ENCODE data around the gene SPI1. TPM values are rescaled to one million over a fixed set of nuclear protein-coding genes. Genes with fewer than 3 reads are reported as not detected.

The SPI1 gene
- polyA plus RNA-seq, 2 of the 4 experiments (the other 2 are of a cell fraction), result 0.14 TPM; not detected in 1

DNA sequence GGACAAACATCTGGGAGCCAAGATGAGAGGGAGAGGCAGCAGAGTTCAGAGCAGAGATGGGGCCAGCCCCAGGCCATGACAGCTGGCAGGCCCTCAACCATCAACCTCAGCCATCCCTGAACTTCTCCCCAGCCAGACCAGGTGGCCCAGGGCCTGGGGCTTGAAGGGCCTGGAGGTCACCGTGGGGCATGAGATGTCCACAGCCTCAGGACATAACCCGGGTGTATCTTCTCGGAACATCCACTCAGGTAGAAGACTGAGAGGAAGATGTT lies 17.6 kb upstream of the SPI1 start (continued):
- TF ChIP-seq NFE2L2 (conservative IDR thresholded peaks at IDR 0.05; ENCODE audit: low read length) (no peak), ZFP36 (IDR thresholded peaks at IDR 0.05; ENCODE audit: borderline replicate concordance, partially characterized antibody) (no peak)
- TF ChIP-seq, protein P1, sequence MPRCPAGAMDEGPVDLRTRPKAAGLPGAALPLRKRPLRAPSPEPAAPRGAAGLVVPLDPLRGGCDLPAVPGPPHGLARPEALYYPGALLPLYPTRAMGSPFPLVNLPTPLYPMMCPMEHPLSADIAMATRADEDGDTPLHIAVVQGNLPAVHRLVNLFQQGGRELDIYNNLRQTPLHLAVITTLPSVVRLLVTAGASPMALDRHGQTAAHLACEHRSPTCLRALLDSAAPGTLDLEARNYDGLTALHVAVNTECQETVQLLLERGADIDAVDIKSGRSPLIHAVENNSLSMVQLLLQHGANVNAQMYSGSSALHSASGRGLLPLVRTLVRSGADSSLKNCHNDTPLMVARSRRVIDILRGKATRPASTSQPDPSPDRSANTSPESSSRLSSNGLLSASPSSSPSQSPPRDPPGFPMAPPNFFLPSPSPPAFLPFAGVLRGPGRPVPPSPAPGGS (IDR thresholded peaks at IDR 0.05), result no peak
- TF ChIP-seq, protein P2, sequence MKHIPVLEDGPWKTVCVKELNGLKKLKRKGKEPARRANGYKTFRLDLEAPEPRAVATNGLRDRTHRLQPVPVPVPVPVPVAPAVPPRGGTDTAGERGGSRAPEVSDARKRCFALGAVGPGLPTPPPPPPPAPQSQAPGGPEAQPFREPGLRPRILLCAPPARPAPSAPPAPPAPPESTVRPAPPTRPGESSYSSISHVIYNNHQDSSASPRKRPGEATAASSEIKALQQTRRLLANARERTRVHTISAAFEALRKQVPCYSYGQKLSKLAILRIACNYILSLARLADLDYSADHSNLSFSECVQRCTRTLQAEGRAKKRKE (CRISPR knock-in tag; IDR thresholded peaks at IDR 0.05; ENCODE audit: low read depth), result no peak

DNA sequence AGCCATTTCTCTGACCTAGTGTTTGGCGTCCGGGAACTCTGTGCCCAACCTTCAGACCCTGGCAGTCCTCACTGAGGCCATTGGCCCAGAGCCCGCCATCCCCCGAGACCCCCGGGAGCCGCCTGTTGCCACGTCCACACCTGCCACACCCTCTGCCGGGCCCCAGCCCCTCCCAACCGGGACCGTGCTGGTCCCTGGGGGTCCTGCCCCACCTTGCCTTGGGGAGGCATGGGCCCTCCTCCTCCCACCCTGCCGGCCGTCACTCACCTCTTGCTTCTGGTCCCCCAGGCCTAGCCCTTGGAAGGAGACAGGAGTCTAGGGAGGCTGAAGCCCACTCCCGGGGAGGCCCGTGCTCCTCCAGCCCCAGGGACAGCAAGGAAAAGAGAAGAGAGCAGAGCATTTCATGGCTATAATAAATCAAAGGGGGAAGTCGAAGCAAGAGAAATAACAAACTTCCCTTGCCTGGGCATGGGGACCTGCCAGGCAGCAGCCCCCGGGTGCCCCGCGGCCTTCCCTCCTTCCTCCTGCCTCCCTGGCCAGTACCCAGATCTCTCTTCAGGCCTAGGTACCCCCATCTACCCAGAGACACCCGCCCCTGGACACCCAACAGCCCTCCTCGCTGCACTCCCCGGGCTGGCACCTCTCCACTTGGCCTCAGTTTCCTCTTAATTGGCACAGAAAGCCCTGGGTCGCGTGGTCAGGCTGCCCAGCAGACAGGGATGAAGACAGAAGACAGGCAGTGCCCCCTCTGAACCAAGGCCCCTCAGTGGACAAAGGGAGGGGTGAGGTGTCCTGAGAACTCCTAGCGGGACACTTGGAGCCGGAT lies 17.1 kb upstream of the SPI1 start:
- no peak for DNase-seq (ENCODE audit: low read depth in 1 of 2, low spot score in 1 of 2)
- WGBS (ENCODE audit: missing lambda C conversion rate), result 89% methylated on average over 15 of the region's 25 CpGs

DNA sequence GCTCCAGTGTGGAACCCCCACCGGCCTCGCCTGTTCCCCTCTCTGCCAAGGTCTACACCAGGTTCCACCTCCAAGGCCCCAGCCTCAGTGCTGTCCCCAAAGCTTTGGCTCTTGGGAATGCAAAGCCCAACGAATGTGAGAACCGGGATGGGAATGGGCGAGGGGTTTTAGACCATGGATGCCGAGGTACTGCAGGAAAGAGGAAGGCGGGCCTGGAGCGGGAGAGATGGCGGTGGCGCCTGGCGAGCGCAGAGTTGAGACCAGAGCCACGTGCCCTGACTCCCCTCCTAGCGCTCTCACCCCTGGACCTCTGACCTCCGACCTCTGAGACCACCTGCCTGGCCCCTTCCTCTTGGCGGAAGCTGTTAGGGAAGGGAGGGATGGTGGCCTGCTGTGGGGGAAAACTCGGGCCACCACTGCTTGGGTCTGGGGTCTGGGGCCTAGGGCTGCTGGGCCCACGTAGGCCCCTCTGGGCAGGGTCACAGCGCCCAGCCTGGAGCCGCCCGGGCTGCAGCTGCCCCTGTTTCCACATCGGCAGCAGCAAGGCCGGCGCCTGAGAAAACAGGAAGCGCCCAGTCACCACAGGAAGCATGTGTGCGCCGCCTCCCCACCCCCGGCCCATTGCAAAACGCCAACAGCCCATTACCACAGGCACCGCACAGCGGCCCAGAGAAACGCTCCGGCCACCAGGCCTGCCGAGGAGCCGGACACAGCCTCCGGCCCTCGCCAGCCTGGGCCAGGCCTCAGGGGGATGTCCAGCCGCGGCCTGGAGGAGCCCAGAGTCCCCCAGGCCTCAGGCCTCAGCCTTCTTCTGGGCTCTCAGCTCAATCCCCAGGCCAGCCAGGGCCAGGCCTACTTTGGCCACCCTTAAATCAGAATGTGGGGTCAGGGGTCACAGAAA lies 16.2 kb upstream of the SPI1 start:
- ChIA-PET POLR2A (no interaction called here), CTCF (interaction anchor here (1.8 to 10.2 kb wide), 4 partner anchors 16 to 60 kb away, joined by 5 to 133 read pairs (median 10); partner anchors contain the start of gene SPI1)
- peak overlapping the region in 1 of 2 experiments; percentile 22; a peak in 1 of 6 replicates for H3K27ac ChIP-seq
- no peak for DNase-seq (ENCODE audit: low read depth in 1 of 2, low spot score in 1 of 2)
- no peak for FAIRE-seq
- no peaks in the 10 kb centered on the region for H3K4me1 ChIP-seq
- ATAC-seq, result no peak
- WGBS (ENCODE audit: missing lambda C conversion rate), result 88% methylated on average over 24 of the region's 39 CpGs
- no peaks in the 10 kb centered on the region for H3K9me3 ChIP-seq
- no peak overlapping the region for H3K4me2 ChIP-seq
- H3K4me3 ChIP-seq, result no peak overlapping the region
- TF ChIP-seq MYC (IDR thresholded peaks at IDR 0.05; ENCODE audit: borderline replicate concordance, low read length) (no peak), NFE2L2 (conservative IDR thresholded peaks at IDR 0.05; ENCODE audit: low read length) (no peak), CBX2 (IDR thresholded peaks at IDR 0.05; ENCODE audit: borderline replicate concordance, low read depth) (no peak), NPAS2 (CRISPR knock-in tag; IDR thresholded peaks at IDR 0.05; ENCODE audit: borderline replicate concordance) (no peak), POLR2A (IDR thresholded peaks at IDR 0.05; ENCODE audit: low read length) (no peak), KDM1A (IDR thresholded peaks at IDR 0.05; ENCODE audit: low read depth) (no peak), JUNB (IDR thresholded peaks at IDR 0.05) (no peak)
- TF ChIP-seq, protein P3, sequence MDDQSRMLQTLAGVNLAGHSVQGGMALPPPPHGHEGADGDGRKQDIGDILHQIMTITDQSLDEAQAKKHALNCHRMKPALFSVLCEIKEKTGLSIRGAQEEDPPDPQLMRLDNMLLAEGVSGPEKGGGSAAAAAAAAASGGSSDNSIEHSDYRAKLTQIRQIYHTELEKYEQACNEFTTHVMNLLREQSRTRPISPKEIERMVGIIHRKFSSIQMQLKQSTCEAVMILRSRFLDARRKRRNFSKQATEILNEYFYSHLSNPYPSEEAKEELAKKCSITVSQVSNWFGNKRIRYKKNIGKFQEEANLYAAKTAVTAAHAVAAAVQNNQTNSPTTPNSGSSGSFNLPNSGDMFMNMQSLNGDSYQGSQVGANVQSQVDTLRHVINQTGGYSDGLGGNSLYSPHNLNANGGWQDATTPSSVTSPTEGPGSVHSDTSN (IDR thresholded peaks at IDR 0.05), result no peak
- TF ChIP-seq, protein P4, sequence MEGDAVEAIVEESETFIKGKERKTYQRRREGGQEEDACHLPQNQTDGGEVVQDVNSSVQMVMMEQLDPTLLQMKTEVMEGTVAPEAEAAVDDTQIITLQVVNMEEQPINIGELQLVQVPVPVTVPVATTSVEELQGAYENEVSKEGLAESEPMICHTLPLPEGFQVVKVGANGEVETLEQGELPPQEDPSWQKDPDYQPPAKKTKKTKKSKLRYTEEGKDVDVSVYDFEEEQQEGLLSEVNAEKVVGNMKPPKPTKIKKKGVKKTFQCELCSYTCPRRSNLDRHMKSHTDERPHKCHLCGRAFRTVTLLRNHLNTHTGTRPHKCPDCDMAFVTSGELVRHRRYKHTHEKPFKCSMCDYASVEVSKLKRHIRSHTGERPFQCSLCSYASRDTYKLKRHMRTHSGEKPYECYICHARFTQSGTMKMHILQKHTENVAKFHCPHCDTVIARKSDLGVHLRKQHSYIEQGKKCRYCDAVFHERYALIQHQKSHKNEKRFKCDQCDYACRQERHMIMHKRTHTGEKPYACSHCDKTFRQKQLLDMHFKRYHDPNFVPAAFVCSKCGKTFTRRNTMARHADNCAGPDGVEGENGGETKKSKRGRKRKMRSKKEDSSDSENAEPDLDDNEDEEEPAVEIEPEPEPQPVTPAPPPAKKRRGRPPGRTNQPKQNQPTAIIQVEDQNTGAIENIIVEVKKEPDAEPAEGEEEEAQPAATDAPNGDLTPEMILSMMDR (IDR thresholded peaks at IDR 0.05), result no peak
- TF ChIP-seq, protein P5, sequence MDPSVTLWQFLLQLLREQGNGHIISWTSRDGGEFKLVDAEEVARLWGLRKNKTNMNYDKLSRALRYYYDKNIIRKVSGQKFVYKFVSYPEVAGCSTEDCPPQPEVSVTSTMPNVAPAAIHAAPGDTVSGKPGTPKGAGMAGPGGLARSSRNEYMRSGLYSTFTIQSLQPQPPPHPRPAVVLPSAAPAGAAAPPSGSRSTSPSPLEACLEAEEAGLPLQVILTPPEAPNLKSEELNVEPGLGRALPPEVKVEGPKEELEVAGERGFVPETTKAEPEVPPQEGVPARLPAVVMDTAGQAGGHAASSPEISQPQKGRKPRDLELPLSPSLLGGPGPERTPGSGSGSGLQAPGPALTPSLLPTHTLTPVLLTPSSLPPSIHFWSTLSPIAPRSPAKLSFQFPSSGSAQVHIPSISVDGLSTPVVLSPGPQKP (IDR thresholded peaks at IDR 0.05; ENCODE audit: low read depth, low read length), result no peak

More for the DNA sequence above, 17.1 kb upstream of the SPI1 start:
- FAIRE-seq (no peak), ATAC-seq (no peak)
- Histone ChIP-seq H3K27ac (no peak overlapping the region), H3K4me1 (peaks cover 2% of the 10 kb centered on the region; the same call in 2 of the 3 replicates), H3K4me2 (no peak overlapping the region), H3K4me3 (no peak overlapping the region), H3K9me3 (no peaks in the 10 kb centered on the region)
- TF ChIP-seq, protein P4 (IDR thresholded peaks at IDR 0.05), result no peak
- no peak for TF ChIP-seq NPAS2 (CRISPR knock-in tag; IDR thresholded peaks at IDR 0.05; ENCODE audit: borderline replicate concordance)
- no peak for TF ChIP-seq EHMT2 (IDR thresholded peaks at IDR 0.05; ENCODE audit: low read depth)
- no peak for TF ChIP-seq KDM1A (IDR thresholded peaks at IDR 0.05; ENCODE audit: low read depth)
- TF ChIP-seq EHF (CRISPR knock-in tag; IDR thresholded peaks at IDR 0.05), result no peak
- TF ChIP-seq KDM5A (IDR thresholded peaks at IDR 0.05), result no peak
- TF ChIP-seq POLR2A (IDR thresholded peaks at IDR 0.05; ENCODE audit: low read length), result no peak
- TF ChIP-seq HEYL (CRISPR knock-in tag; IDR thresholded peaks at IDR 0.05), result no peak
- no peak for TF ChIP-seq FOSL2 (IDR thresholded peaks at IDR 0.05)
- TF ChIP-seq FOSL2 (CRISPR knock-in tag; IDR thresholded peaks at IDR 0.05), result no peak
- TF ChIP-seq CHD2 (IDR thresholded peaks at IDR 0.05; ENCODE audit: low read length, partially characterized antibody), result no peak
- no peak for TF ChIP-seq MYC (IDR thresholded peaks at IDR 0.05; ENCODE audit: borderline replicate concordance, low read length)
- TF ChIP-seq, protein P5 (IDR thresholded peaks at IDR 0.05; ENCODE audit: low read depth, low read length), result no peak
- TF ChIP-seq NFE2L2 (conservative IDR thresholded peaks at IDR 0.05; ENCODE audit: low read length), result no peak
- ChIA-PET POLR2A (no interaction called here), CTCF (interaction anchor here (0.7 to 2.2 kb wide), 2 partner anchors 17 to 22 kb away, joined by 3 to 6 read pairs; partner anchors contain the start of gene SPI1)

Measured in A549 (cell line).